Nephron progenitor cell (in vitro differentiated cells): ENCODE measurements around the gene RALB.
"Not testable (repeated sequence)": the region's sequence is repeated elsewhere in the genome, so short reads cannot be mapped to it uniquely, and the experiment has no call there.

Experiments
- DNase-seq: peaks from one replicate; pipeline ENCODE4 v3.0.0; 2021
- H3K27ac Mint-ChIP-seq: 2 replicates; pipeline ENCODE4 v1.8.0; 2021; ENCODE audit warnings: mild to moderate bottlenecking, moderate library complexity, mixed read lengths
- H3K27me3 Mint-ChIP-seq: 2 replicates; pipeline ENCODE4 v1.8.0; 2021; ENCODE audit warnings: mild to moderate bottlenecking, low read depth, mixed read lengths; ENCODE audit not compliant: poor library complexity
- H3K36me3 Mint-ChIP-seq: 2 replicates; pipeline ENCODE4 v1.8.0; 2021; ENCODE audit warnings: low read depth, mixed read lengths
- H3K4me1 Mint-ChIP-seq: 2 replicates; pipeline ENCODE4 v1.8.0; 2021; ENCODE audit warnings: mixed read lengths
- H3K4me3 Mint-ChIP-seq: 2 replicates; pipeline ENCODE4 v1.8.0; 2021; ENCODE audit warnings: mild to moderate bottlenecking, moderate library complexity, mixed read lengths
- H3K9me3 Mint-ChIP-seq: 2 replicates; pipeline ENCODE4 v1.8.0; 2021; ENCODE audit warnings: mild to moderate bottlenecking, moderate library complexity, mixed read lengths
- TF ChIP-seq, protein P1 (sequence below): fragments of 200-600 bp; sonication (generic); IDR thresholded peaks from 2 replicates; pipeline ENCODE4 v1.5.0; 2021; ENCODE audit warnings: antibody characterized with exemption

Gene RALB

DNA sequence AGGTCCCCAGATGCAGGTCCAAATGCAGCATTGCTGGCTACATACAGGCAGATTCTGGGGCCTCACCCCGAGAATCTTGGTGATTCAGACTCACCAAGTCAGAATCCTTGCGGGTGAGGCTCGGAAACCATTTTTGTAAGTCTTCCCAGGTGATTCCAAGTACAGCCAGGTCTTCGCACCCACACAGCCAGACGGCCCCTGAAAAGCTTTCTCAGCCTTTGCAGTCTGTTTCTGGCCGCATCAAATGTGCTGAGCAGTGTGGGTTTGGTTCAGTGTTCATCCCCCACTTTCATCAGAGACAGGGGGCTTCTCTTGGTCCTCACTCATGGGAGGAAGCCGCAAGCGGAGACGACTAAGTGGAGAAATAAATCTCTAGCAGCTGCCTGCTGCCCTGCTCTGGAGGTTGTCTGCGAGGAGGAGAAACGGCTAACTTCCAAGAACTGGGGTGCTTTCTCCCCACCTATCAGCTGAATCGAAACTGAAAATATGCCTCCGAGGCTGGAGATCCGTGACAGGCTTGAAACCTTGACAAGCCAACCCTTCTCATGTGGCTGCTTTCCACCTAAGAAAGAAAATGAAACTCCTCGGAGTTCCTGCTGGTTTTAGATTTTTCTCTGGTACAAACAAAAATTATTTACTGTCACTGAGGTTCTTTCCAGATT lies 20.5 kb upstream of the RALB start:
- Mint-ChIP-seq H3K9me3 (no peaks in the 10 kb centered on the region), H3K27ac (no peak overlapping the region), H3K4me1 (peaks cover 50% of the 10 kb centered on the region), H3K36me3 (no peaks in the 10 kb centered on the region), H3K4me3 (no peak overlapping the region), H3K27me3 (peaks cover 32% of the 10 kb centered on the region)
- DNase-seq: no peak
- TF ChIP-seq, protein P1, sequence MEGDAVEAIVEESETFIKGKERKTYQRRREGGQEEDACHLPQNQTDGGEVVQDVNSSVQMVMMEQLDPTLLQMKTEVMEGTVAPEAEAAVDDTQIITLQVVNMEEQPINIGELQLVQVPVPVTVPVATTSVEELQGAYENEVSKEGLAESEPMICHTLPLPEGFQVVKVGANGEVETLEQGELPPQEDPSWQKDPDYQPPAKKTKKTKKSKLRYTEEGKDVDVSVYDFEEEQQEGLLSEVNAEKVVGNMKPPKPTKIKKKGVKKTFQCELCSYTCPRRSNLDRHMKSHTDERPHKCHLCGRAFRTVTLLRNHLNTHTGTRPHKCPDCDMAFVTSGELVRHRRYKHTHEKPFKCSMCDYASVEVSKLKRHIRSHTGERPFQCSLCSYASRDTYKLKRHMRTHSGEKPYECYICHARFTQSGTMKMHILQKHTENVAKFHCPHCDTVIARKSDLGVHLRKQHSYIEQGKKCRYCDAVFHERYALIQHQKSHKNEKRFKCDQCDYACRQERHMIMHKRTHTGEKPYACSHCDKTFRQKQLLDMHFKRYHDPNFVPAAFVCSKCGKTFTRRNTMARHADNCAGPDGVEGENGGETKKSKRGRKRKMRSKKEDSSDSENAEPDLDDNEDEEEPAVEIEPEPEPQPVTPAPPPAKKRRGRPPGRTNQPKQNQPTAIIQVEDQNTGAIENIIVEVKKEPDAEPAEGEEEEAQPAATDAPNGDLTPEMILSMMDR: no peak

DNA sequence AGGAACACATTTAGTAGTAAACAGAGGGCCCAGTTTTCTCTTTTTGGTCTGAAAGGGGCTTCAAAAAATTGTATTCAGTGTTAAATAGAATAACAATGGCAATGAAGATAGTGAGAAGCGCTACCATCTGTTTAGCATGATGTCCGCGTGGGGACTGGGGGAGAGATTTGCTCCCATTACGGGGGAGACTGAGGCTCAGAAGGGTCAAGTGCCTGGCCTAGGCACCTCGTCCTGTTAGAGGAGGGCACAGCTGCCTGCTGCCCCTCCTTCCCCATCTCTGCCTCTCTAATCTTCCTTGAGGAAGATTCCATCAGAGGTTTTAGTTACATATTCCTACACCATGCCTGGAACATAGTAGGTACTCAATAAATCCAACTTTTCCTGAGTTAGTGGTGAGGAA lies 19.4 kb upstream of the RALB start:
- no peak for DNase-seq
- TF ChIP-seq, protein P1: no peak
- Mint-ChIP-seq H3K36me3 (no peaks in the 10 kb centered on the region), H3K4me3 (no peak overlapping the region), H3K4me1 (peaks cover 50% of the 10 kb centered on the region), H3K27me3 (peaks cover 25% of the 10 kb centered on the region), H3K27ac (no peak overlapping the region), H3K9me3 (no peaks in the 10 kb centered on the region)

DNA sequence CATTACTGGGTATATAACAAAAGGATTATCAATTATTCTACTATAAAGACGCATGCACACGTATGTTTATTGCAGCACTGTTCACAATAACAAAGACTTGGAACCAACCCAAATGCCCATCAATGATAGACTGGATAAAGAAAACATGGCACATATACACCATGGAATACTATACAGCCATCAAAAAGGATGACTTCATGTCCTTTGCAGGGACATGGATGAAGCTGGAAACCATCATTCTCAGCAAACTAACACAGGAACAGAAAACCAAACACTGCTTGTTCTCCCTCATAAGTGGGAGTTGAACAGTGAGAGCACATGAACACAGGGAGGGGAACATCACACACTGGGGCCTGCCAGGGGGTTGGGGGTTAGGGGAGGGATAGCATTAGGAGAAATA lies 17.5 kb upstream of the RALB start:
- Mint-ChIP-seq H3K4me1 (peaks cover 51% of the 10 kb centered on the region), H3K27me3 (peaks cover 20% of the 10 kb centered on the region)
- H3K9me3 Mint-ChIP-seq, H3K4me3 Mint-ChIP-seq, H3K36me3 Mint-ChIP-seq, DNase-seq, H3K27ac Mint-ChIP-seq: not testable (repeated sequence)

DNA sequence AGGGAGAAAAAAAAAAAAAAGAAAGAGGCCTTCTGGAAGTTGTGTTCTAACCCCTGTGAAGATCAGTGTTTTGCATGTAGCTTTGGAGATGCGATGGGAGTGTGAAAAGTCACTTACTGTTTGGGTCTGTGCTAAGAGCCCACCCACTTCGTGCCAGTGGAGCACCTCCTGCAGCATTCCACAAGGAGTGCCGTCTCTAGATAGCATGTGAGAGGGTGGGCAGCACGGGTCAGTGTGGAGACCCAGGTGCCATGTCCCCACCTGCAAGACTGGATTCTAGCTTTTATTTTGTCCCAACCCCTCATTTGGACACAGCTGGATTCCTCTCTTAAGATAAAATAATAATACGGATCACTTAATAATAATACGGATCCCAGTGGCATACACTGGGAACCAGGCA lies 17.0 kb upstream of the RALB start:
- Mint-ChIP-seq H3K36me3 (no peaks in the 10 kb centered on the region), H3K4me1 (peaks cover 52% of the 10 kb centered on the region), H3K27ac (no peak overlapping the region), H3K9me3 (no peaks in the 10 kb centered on the region), H3K27me3 (peaks cover 23% of the 10 kb centered on the region), H3K4me3 (no peak overlapping the region)
- no peak for DNase-seq
- TF ChIP-seq, protein P1: no peak

DNA sequence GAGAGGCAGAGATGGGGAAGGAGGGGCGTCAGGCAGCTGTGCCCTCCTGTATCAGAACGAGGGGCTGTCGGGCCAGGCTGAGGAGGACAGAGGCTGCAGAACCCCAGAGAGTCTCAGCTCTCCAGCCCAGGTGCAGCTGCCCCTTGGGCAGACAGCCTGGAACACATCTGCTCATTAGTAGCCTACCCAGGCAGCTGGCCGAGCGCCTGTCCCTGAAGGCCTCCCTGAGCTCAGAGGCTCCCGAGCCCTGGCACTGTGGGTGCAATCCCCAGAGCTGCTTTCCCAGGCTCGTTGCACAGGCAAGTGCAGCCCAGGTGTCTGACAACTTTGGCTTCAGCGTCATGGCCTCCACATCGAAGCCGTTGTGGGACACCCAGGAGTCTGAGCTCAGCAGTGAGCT lies 16.3 kb upstream of the RALB start:
- Mint-ChIP-seq H3K4me1 (peaks cover 50% of the 10 kb centered on the region), H3K9me3 (no peaks in the 10 kb centered on the region), H3K36me3 (no peaks in the 10 kb centered on the region), H3K27me3 (peaks cover 26% of the 10 kb centered on the region), H3K27ac (no peak overlapping the region), H3K4me3 (no peak overlapping the region)
- TF ChIP-seq, protein P1: no peak
- DNase-seq: no peak

DNA sequence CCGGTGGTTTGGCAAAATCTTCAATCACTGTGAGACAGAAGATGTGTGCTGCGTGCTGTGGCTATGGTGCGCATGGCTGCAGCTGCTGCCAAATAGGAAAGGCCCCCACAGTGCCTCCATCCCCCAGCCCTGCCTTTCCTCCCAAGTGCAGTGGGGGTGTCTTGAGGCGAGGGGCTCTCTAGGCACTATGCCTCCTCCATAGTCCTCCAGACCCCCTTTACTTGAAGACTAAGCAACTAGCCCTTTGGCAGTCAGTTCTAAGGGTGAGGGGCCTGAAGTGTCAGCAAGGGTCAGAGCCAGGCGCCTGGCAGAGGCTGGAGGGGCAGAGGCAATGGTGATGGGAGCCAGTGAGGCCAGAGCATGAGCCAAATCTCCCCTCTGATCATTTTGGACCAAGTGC lies 15.9 kb upstream of the RALB start:
- Mint-ChIP-seq H3K27ac (no peak overlapping the region), H3K36me3 (no peaks in the 10 kb centered on the region), H3K4me1 (peaks cover 49% of the 10 kb centered on the region), H3K9me3 (no peaks in the 10 kb centered on the region), H3K27me3 (peaks cover 29% of the 10 kb centered on the region), H3K4me3 (no peak overlapping the region)
- no peak for DNase-seq
- TF ChIP-seq, protein P1: no peak
